K562 (cell line): ENCODE measurements around the gene RPL9. TPM values are rescaled to one million over a fixed set of nuclear protein-coding genes. Genes with fewer than 3 reads are reported as not detected.

Source experiments
- ADNP ChIP-seq: fragments of 200-800 bp; sonication (Bioruptor generic); IDR thresholded peaks from 2 replicates; pipeline ENCODE4 v1.6.1; 2016; ENCODE audit warnings: missing genetic modification characterization, missing compliant biosample characterization
- KAT2B ChIP-seq: IDR thresholded peaks from one replicate; pipeline ENCODE4 v1.6.1; 2012; ENCODE audit warnings: low read depth, mild to moderate bottlenecking, control low read depth, inconsistent platforms, low read length, moderate library complexity
- MEIS2 ChIP-seq: fragments of 450-650 bp; IDR thresholded peaks from 2 replicates; pipeline ENCODE4 v1.6.1; 2014; ENCODE audit warnings: mild to moderate bottlenecking; ENCODE audit not compliant: partially characterized antibody
- MYC ChIP-seq, 2 experiments: fragments of 250-450 bp in 1 of 2; sonication (Bioruptor Pico) in 1 of 2; IDR thresholded peaks; 2 replicates each; pipeline versions ENCODE4 v1.5.1 to v1.6.1; 2012 to 2021; ENCODE audit warnings: low read depth in 2 of 2, borderline replicate concordance in 1 of 2, improper control_type of control experiment in 1 of 2, low read length in 1 of 2, mild to moderate bottlenecking in 1 of 2, moderate library complexity in 1 of 2
- NEUROD1 ChIP-seq: fragments of 150-350 bp; IDR thresholded peaks from 2 replicates; pipeline ENCODE4 v1.6.1; 2014; ENCODE audit warnings: borderline replicate concordance, low read length, low read depth; ENCODE audit not compliant: partially characterized antibody
- NR1H2 ChIP-seq: sonication (generic); formaldehyde crosslinking; IDR thresholded peaks from 2 replicates; pipeline ENCODE4 v1.4.0; 2020; ENCODE audit warnings: mild to moderate bottlenecking, missing genetic modification reagents
- PML ChIP-seq: IDR thresholded peaks from 2 replicates; pipeline ENCODE4 v1.6.1; 2012; ENCODE audit warnings: low read length, inconsistent platforms
- POLR2H ChIP-seq: IDR thresholded peaks from 2 replicates; pipeline ENCODE4 v1.6.1; 2016; ENCODE audit warnings: missing genetic modification characterization, low read depth, mild to moderate bottlenecking, control low read depth, missing compliant biosample characterization, moderate library complexity
- TEAD1 ChIP-seq, 2 experiments: fragments of 450-650 bp in 1 of 2; sonication (generic) in 1 of 2; formaldehyde crosslinking; IDR thresholded peaks; 2 replicates each; pipeline versions ENCODE4 v1.4.0 to v1.8.0; 2020 to 2022; ENCODE audit warnings: mild to moderate bottlenecking in 2 of 2, missing genetic modification reagents in 1 of 2
- TGIF2 ChIP-seq: sonication (generic); formaldehyde crosslinking; IDR thresholded peaks from 2 replicates; pipeline ENCODE4 v1.8.1; 2022; ENCODE audit warnings: mild to moderate bottlenecking, missing genetic modification reagents, moderate library complexity
- ZFP30 ChIP-seq: fragments of 250-450 bp; sonication (Bioruptor Pico); IDR thresholded peaks from 2 replicates; pipeline ENCODE4 v1.8.0; 2022; ENCODE audit warnings: moderate library complexity, mild to moderate bottlenecking, inconsistent platforms, borderline replicate concordance
- ZNF239 ChIP-seq: fragments of 250-450 bp; sonication (Bioruptor Pico); IDR thresholded peaks from 2 replicates; pipeline ENCODE4 v1.4.0; 2020; ENCODE audit warnings: mild to moderate bottlenecking
- ZNF274 ChIP-seq: IDR thresholded peaks from 2 replicates; pipeline ENCODE4 v1.6.1; 2011; ENCODE audit warnings: low read depth, mild to moderate bottlenecking, low read length, moderate library complexity, borderline replicate concordance
- ZNF282 ChIP-seq: sonication (generic); formaldehyde crosslinking; IDR thresholded peaks from 2 replicates; pipeline ENCODE4 v1.8.1; 2023; ENCODE audit warnings: missing genetic modification reagents
- polyA plus RNA-seq, 8 experiments: library from polyadenylated mRNA; depleted of rRNA in 4 of 8; stranded (reverse) in 5 of 8; unstranded in 3 of 8; fragments of >200 nt; fragmentation: Nextera tagmentation in 2 of 8; fragmentation: Illumina TruSeq in 1 of 8; extraction: Ambion mirVana in 2 of 8; extraction: Trizol in 1 of 8; gene quantifications; 2 replicates each; pipeline versions ENCODE4 v1.2.1 to v1.2.3, GENCODE V29; 2011 to 2014; ENCODE audit warnings: inconsistent platforms in 1 of 8, missing spikeins in 1 of 8
- total RNA-seq, 7 experiments: library from RNA; depleted of rRNA in 6 of 7; stranded (reverse); fragments of >200 nt in 6 of 7; fragmentation: Illumina TruSeq in 2 of 7; extraction: Trizol in 2 of 7; gene quantifications; 2 replicates each; pipeline versions ENCODE4 v1.2.1 to v1.2.3, GENCODE V29; 2011 to 2021; ENCODE audit warnings: low replicate concordance in 1 of 7
- TF ChIP-seq, protein P1 (sequence below), 2 experiments: fragments of 450-650 bp; IDR thresholded peaks; 2 replicates each; pipeline ENCODE4 v1.6.1; 2016; ENCODE audit warnings: mild to moderate bottlenecking in 2 of 2, borderline replicate concordance in 1 of 2, low read depth in 1 of 2, moderate library complexity in 1 of 2
- TF ChIP-seq, protein P2 (sequence below): fragments of 250-450 bp; sonication (Bioruptor Pico); IDR thresholded peaks from 2 replicates; pipeline ENCODE4 v1.8.0; 2021; ENCODE audit warnings: moderate library complexity, mild to moderate bottlenecking, inconsistent platforms
- TF ChIP-seq, protein P3 (sequence below): sonication (generic); formaldehyde crosslinking; IDR thresholded peaks from 2 replicates; pipeline ENCODE4 v1.8.0; 2022; ENCODE audit warnings: mild to moderate bottlenecking, low read depth, missing genetic modification reagents

RPL9 gene
- total and polyA plus RNA-seq, 9 of the 15 experiments (the other 6 are each of a cell fraction or from before 2014, with no cell fraction given) = 1,925 to 5,178 (median 3,033) TPM

DNA sequence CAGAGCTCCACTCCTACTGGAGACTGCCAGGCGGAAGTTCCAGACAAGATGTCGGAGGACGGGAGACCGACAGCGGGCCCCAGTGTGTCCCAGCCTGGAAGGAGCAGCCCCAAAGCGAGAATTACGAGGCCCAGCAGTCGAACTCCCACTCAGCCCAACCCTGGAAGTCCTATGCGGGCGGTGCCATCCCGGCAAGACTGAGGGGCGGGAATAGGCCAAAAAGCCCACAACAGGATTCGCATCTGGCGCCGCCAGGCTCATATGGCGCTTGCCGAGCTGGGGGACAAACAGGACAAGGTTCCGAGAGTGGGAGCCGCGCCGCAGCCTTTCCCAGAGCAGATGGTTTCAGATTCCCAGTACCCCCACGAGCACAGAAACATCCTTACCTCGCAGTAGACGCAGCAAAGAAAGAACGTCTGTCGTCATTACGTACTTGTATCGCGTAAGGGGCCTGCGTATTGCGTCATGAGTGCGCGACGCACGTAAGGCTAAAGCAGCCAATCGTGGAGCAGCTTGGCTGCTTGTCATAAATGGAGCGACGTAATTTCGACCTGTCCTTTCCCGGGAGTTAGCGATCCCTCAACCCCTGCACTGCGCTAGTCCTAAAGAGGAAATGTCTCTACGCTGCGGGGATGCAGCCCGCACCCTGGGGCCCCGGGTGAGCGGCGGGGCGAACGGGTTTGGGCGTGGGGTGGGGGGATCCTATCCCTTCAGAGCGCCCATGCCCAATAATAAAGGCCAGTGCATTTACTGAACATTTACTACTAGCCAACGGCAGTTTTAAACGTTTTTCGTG lies at the start of gene RPL9, which contains the start of gene LIAS (continued):
- TF ChIP-seq, protein P1, sequence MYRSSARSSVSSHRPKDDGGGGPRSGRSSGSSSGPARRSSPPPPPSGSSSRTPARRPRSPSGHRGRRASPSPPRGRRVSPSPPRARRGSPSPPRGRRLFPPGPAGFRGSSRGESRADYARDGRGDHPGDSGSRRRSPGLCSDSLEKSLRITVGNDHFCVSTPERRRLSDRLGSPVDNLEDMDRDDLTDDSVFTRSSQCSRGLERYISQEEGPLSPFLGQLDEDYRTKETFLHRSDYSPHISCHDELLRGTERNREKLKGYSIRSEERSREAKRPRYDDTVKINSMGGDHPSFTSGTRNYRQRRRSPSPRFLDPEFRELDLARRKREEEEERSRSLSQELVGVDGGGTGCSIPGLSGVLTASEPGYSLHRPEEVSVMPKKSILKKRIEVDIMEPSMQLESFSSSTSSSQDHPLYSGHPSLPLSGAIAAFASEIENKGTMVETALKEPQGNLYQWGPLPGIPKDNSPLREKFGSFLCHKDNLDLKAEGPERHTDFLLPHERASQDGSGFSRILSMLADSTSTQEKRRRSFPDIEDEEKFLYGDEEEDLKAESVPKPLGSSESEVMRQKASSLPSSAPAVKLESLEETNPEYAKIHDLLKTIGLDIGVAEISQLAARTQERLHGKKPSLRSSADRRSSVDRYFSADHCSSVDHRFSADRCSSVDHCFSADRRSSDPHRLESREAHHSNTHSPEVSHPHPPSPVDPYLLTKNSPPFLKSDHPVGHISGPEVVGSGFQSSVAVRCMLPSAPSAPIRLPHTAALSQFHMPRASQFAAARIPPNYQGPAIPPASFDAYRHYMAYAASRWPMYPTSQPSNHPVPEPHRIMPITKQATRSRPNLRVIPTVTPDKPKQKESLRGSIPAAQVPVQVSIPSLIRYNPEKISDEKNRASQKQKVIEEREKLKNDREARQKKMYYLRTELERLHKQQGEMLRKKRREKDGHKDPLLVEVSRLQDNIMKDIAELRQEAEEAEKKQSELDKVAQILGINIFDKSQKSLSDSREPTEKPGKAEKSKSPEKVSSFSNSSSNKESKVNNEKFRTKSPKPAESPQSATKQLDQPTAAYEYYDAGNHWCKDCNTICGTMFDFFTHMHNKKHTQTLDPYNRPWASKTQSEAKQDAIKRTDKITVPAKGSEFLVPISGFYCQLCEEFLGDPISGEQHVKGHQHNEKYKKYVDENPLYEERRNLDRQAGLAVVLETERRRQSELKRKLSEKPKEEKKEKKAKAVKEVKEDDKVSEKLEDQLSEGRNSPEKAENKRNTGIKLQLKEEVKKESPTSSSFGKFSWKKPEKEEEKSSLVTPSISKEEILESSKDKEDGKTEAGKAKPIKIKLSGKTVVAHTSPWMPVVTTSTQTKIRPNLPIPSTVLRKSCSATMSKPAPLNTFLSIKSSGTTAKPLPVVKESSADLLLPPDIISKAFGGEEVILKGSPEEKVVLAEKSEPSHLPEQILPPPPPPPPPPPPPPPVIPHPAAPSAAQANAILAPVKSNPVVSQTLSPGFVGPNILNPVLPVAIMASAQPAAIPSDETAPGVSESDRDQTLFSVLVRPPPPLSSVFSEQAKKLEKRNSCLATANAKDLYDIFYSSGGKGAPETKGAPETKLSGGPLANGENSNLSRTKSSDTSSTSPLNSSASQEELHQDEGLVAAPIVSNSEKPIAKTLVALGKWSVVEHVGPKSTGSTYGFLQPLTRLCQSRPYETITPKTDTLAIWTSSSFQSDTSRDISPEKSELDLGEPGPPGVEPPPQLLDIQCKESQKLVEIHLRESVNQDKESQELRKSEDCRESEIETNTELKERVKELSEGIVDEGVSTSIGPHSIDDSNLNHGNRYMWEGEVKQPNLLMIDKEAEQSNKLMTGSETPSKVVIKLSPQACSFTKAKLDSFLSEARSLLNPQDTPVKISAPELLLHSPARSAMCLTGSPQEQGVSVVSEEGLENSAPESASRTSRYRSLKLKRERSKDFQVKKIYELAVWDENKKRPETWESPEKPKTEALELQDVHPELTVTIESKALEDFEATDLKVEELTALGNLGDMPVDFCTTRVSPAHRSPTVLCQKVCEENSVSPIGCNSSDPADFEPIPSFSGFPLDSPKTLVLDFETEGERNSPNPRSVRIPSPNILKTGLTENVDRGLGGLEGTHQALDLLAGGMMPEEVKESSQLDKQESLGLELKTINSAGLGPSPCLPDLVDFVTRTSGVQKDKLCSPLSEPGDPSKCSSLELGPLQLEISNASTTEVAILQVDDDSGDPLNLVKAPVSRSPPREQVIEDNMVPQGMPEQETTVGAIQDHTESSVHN (IDR thresholded peaks at IDR 0.05; ENCODE audit: borderline replicate concordance in 1 of 2, low read depth in 1 of 2) = peak in 1 of 2 experiments; percentile 91; a peak in 2 of 4 replicates
- no peak for TF ChIP-seq ZNF274
- TF ChIP-seq NR1H2 (CRISPR knock-in tag) = no peak
- no peak for TF ChIP-seq ZNF239 (CRISPR knock-in tag)
- TF ChIP-seq MYC (IDR thresholded peaks at IDR 0.05; ENCODE audit: low read depth, low read length) = peak; percentile 99
- peak; percentile 96 for TF ChIP-seq MYC (CRISPR knock-in tag; IDR thresholded peaks at IDR 0.05; ENCODE audit: borderline replicate concordance, low read depth)
- TF ChIP-seq TGIF2 (CRISPR knock-in tag) = peak; percentile 50; the same call in 1 of the 2 replicates
- TF ChIP-seq ZFP30 (CRISPR knock-in tag) = no peak
- peak; percentile 96 for TF ChIP-seq POLR2H (tag)
- TF ChIP-seq ADNP = no peak
- TF ChIP-seq MEIS2 = peak; percentile 37
- TF ChIP-seq NEUROD1 = peak; percentile 58
- TF ChIP-seq TEAD1 (CRISPR knock-in tag; IDR thresholded peaks at IDR 0.05) = no peak; a peak in 2 of 4 replicates
- peak; percentile 91 for TF ChIP-seq PML
- no peak for TF ChIP-seq ZNF282 (CRISPR knock-in tag)
- TF ChIP-seq, protein P2, sequence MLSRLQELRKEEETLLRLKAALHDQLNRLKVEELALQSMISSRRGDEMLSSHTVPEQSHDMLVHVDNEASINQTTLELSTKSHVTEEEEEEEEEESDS (CRISPR knock-in tag) = no peak
- no peak for TF ChIP-seq KAT2B
- TF ChIP-seq, protein P3, sequence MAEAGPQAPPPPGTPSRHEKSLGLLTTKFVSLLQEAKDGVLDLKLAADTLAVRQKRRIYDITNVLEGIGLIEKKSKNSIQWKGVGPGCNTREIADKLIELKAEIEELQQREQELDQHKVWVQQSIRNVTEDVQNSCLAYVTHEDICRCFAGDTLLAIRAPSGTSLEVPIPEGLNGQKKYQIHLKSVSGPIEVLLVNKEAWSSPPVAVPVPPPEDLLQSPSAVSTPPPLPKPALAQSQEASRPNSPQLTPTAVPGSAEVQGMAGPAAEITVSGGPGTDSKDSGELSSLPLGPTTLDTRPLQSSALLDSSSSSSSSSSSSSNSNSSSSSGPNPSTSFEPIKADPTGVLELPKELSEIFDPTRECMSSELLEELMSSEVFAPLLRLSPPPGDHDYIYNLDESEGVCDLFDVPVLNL (CRISPR knock-in tag) = peak; percentile 79; the same call in 1 of the 2 replicates
